Calu3 (cell line): ENCODE measurements around the gene XAF1. TPM values are rescaled to one million over a fixed set of nuclear protein-coding genes. Genes with fewer than 3 reads are reported as not detected.
"Not testable (repeated sequence)": the region's sequence is repeated elsewhere in the genome, so short reads cannot be mapped to it uniquely, and the experiment has no call there.

ENCODE experiments used
- BruUV-seq: library from RNA; stranded (reverse); fragments of 400-500 nt; replicated peaks from 2 replicates; lab custom pipeline; 2021; lab: Mats Ljungman, UMichigan
- CTCF ChIA-PET: fragments of 300-600 bp; sonication (Branson Sonifier 250); formaldehyde crosslinking; loops from one replicate; lab custom pipeline; 2022; ENCODE audit warnings: antibody characterized with exemption; lab: Charles Lee
- DNase-seq: peaks from one replicate; pipeline ENCODE4 v3.0.0; 2022
- H3K27ac Mint-ChIP-seq: one replicate; pipeline ENCODE4 v1.8.0; 2022; ENCODE audit warnings: mixed read lengths; ENCODE audit not compliant: unreplicated experiment
- H3K27me3 Mint-ChIP-seq: one replicate; pipeline ENCODE4 v1.8.0; 2022; ENCODE audit warnings: mixed read lengths; ENCODE audit not compliant: unreplicated experiment
- H3K36me3 Mint-ChIP-seq: one replicate; pipeline ENCODE4 v1.8.0; 2022; ENCODE audit warnings: mild to moderate bottlenecking, moderate library complexity, mixed read lengths; ENCODE audit not compliant: insufficient read depth, unreplicated experiment
- H3K4me1 Mint-ChIP-seq: one replicate; pipeline ENCODE4 v1.8.0; 2022; ENCODE audit warnings: mild to moderate bottlenecking, low read depth, mixed read lengths; ENCODE audit not compliant: unreplicated experiment
- H3K4me3 Mint-ChIP-seq: one replicate; pipeline ENCODE4 v1.8.0; 2022; ENCODE audit warnings: mild to moderate bottlenecking, low read depth, moderate library complexity, mixed read lengths; ENCODE audit not compliant: unreplicated experiment
- H3K9me3 Mint-ChIP-seq: one replicate; pipeline ENCODE4 v1.8.0; 2022; ENCODE audit warnings: low read depth, mixed read lengths; ENCODE audit not compliant: unreplicated experiment
- intact Hi-C: fragments of 100-400 bp; cut with micrococcal nuclease; formaldehyde crosslinking; loops from one replicate; pipeline ENCODE4 v1.10.0; 2022; ENCODE audit not compliant: unreplicated experiment
- total RNA-seq: library from RNA; stranded (reverse); gene quantifications from 2 replicates; pipeline ENCODE4 v1.2.3, GENCODE V29; 2022
- TF ChIP-seq, protein P1 (sequence below): fragments of 200-600 bp; IDR thresholded peaks from one replicate; pipeline ENCODE4 v1.8.0; 2022; ENCODE audit warnings: antibody characterized with exemption; ENCODE audit not compliant: unreplicated experiment

Gene XAF1
- total RNA-seq, 1 experiment from 2014 or later, result 57.1 TPM

DNA sequence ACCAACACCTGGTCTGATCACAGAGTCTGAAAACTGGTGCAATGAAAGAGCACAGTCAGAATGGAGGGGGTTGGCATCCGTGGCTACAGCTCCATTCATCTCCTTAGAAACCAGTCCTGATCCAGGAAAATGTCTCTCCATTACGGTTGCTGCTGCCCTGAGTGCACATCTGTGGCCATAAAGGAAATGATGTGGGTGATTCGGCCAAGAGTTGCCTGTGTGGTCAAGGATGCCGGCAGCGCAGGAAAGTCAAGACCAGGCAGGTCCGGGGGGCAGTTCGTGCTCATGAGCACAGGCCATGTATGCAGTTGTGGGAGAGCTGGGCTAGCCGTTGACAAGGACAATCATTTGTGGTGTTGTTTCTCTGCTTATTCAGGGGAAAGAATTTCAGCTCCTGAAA lies 5.9 kb downstream of the XAF1 start:
- no peak for DNase-seq
- Mint-ChIP-seq H3K4me1 (no peaks in the 10 kb centered on the region), H3K27ac (no peak overlapping the region), H3K27me3 (peaks cover 31% of the 10 kb centered on the region), H3K36me3 (no peaks in the 10 kb centered on the region), H3K9me3 (no peaks in the 10 kb centered on the region), H3K4me3 (no peak overlapping the region)
- intact Hi-C loops, result no loop called here
- TF ChIP-seq, protein P1, sequence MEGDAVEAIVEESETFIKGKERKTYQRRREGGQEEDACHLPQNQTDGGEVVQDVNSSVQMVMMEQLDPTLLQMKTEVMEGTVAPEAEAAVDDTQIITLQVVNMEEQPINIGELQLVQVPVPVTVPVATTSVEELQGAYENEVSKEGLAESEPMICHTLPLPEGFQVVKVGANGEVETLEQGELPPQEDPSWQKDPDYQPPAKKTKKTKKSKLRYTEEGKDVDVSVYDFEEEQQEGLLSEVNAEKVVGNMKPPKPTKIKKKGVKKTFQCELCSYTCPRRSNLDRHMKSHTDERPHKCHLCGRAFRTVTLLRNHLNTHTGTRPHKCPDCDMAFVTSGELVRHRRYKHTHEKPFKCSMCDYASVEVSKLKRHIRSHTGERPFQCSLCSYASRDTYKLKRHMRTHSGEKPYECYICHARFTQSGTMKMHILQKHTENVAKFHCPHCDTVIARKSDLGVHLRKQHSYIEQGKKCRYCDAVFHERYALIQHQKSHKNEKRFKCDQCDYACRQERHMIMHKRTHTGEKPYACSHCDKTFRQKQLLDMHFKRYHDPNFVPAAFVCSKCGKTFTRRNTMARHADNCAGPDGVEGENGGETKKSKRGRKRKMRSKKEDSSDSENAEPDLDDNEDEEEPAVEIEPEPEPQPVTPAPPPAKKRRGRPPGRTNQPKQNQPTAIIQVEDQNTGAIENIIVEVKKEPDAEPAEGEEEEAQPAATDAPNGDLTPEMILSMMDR, result no peak
- BruUV-seq, result no TSS peak
- CTCF ChIA-PET, result no interaction called here

GRCh38 chr17:6768447-6768846 lies 12.6 kb downstream of the XAF1 start:
- H3K36me3 Mint-ChIP-seq, result no peaks in the 10 kb centered on the region
- CTCF ChIA-PET, result no interaction called here
- H3K27ac Mint-ChIP-seq, result no peak overlapping the region
- H3K9me3 Mint-ChIP-seq, result peaks cover 6% of the 10 kb centered on the region
- DNase-seq, result no peak
- no peaks in the 10 kb centered on the region for H3K4me1 Mint-ChIP-seq
- TF ChIP-seq, protein P1, result no peak
- no TSS peak for BruUV-seq
- peaks cover 21% of the 10 kb centered on the region for H3K27me3 Mint-ChIP-seq
- intact Hi-C loops, result no loop called here
- no peak overlapping the region for H3K4me3 Mint-ChIP-seq

- CTCF ChIA-PET, result no interaction called here
- no peaks in the 10 kb centered on the region for H3K4me1 Mint-ChIP-seq
Measured at GRCh38 chr17:6772016-6772415, 16.2 kb downstream of the XAF1 start.

GRCh38 chr17:6774906-6775305 lies 19.1 kb downstream of the XAF1 start:
- peaks cover 45% of the 10 kb centered on the region for H3K27me3 Mint-ChIP-seq
- not testable (repeated sequence) for BruUV-seq

More at GRCh38 chr17:6772016-6772415, 16.2 kb downstream of the XAF1 start:
- no TSS peak for BruUV-seq
- Mint-ChIP-seq H3K27me3 (peaks cover 16% of the 10 kb centered on the region), H3K9me3 (peaks cover 6% of the 10 kb centered on the region), H3K27ac (no peak overlapping the region), H3K4me3 (no peak overlapping the region), H3K36me3 (no peaks in the 10 kb centered on the region)
- DNase-seq, result no peak
- TF ChIP-seq, protein P1, result no peak
- intact Hi-C loops, result no loop called here

DNA sequence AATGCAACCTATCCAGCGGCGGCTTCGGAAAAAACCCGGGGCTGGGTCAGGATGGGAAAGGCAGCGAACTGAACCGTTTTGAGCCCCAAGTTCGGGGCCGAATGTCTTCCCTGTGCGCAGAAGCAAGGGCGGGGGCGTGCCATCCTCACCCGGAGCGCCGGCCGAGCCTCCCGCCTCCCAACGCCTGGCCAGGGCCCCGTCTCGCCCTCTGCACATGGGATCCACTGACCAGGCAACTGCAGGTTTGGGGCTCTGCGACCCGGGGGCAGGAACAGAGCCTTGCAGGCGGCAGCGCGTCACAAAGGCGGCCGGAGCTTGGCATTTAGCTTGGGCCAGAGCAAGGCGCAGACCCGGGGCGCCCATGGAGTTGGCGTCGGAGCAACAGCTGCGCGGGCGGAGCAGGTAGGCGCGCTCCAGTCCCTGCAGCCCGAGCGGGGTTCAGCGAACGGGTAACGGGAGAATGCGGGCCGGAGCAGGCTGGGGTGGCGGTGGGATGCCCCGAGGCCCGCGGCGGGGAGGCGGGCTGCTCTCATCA lies 20.1 kb downstream of the XAF1 start, which contains the start of gene FBXO39:
Gene FBXO39, plus strand, starts transcription at position 345 of the 535 bp plus-strand sequence. CDS start 3,654 bp downstream, outside the sequence.
- no peak within 1 kb of the TSS for H3K4me3 Mint-ChIP-seq
- H3K36me3 Mint-ChIP-seq, result no peaks in the 10 kb centered on the region
- TF ChIP-seq, protein P1, result no peak
- no TSS peak for BruUV-seq
- H3K27me3 Mint-ChIP-seq, result peaks cover 45% of the 10 kb centered on the region
- intact Hi-C loops, result no loop called here
- no peaks in the 10 kb centered on the region for H3K4me1 Mint-ChIP-seq
- DNase-seq, result no peak
- no peak within 1 kb of the TSS for H3K27ac Mint-ChIP-seq
- CTCF ChIA-PET, result no interaction called here
- no peaks in the 10 kb centered on the region for H3K9me3 Mint-ChIP-seq

More at GRCh38 chr17:6774906-6775305, 19.1 kb downstream of the XAF1 start:
- H3K36me3 Mint-ChIP-seq, DNase-seq, H3K4me1 Mint-ChIP-seq, CTCF ChIA-PET, H3K4me3 Mint-ChIP-seq, H3K27ac Mint-ChIP-seq, H3K9me3 Mint-ChIP-seq, intact Hi-C loops: not testable (repeated sequence)
